ENCODE data around the gene NF1.

The NF1 gene

DNA sequence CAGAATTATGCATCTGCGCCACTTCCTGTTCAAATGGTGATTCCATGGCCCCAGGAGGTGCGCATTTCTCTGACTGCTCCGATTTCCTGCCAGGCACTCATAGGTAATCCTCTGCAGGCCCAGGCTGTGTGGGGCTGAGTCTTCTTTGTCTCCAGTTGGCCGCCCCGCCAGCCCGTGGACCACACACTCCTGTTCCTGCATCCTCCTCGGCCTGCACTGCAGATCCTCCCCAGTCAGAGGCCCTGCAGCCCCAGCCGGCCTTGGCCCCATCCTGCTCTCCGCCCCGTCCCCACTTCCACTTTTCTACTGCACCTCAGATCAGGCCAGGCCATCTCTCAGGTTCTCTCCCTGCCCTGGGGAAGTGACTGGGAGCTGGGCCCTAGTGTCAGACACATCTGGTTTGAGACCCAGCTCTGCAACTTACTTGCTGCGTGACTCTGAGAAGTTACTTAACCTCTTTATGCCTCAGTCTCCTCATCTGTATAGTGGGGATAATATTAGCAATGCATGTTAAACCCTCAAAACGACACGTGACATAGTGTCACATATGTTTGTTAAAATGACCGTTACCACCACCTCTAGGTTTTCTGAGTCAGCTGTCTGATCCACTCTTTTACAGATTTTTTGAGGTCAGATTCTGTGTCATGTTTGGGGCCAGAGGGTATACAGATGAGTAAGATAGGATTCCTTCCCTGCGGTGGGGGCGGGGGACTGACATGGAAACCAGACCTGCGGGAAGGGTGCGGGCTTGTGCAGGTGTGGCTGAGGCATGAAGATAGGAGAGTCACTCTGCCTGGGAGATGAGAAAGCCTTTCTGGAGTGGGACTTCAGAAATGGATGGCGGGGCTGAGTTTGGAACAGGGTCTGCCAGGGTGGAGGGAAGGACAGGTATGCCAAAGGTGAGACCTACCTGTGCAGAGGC, 309.5 kb downstream of the NF1 start:
- H3K9me3 ChIP-seq (ENCODE audit: control insufficient read depth, low read length): no peaks in the 10 kb centered on the region
- H3K36me3 ChIP-seq (ENCODE audit: control insufficient read depth in 1 of 2, insufficient read depth in 2 of 2, low read depth in 1 of 2, low read length in 2 of 2): no peaks in the 10 kb centered on the region
- no peak overlapping the region for H2BK15ac ChIP-seq (ENCODE audit: low read depth, poor library complexity, severe bottlenecking)
- no peak overlapping the region for H3K18ac ChIP-seq (ENCODE audit: low read depth in 1 of 2, low read length in 2 of 2)
- H3K27ac ChIP-seq (ENCODE audit: low read length, poor library complexity, severe bottlenecking): no peak overlapping the region
- H3K4me2 ChIP-seq (ENCODE audit: low read length, poor library complexity, severe bottlenecking): no peak overlapping the region
- peak overlapping the region; percentile 36 for H4K8ac ChIP-seq (ENCODE audit: low read length)
- no peak overlapping the region for H2AFZ ChIP-seq (ENCODE audit: low read depth, low read length)
- no peaks in the 10 kb centered on the region for H3K79me1 ChIP-seq (replicated peaks; ENCODE audit: low read length, poor library complexity, severe bottlenecking)
- no peak overlapping the region for H4K91ac ChIP-seq (ENCODE audit: low read length)
- no peak overlapping the region for H3K4me3 ChIP-seq (ENCODE audit: insufficient read depth in 1 of 2, low read depth in 1 of 2, low read length in 2 of 2)
- H3K9ac ChIP-seq (ENCODE audit: low read length): no peak overlapping the region
- H2BK12ac ChIP-seq (ENCODE audit: low read length in 2 of 2): no peak overlapping the region
- no peak overlapping the region for H2AK5ac ChIP-seq (ENCODE audit: low read length, severe bottlenecking)
- H3K23ac ChIP-seq (ENCODE audit: low read length in 2 of 2): no peak overlapping the region
- WGBS: 90% methylated on average over 19 of the region's 19 CpGs
- DNase-seq: no peak
- H3K4ac ChIP-seq (ENCODE audit: low read depth in 1 of 2, low read length in 2 of 2): no peak overlapping the region
- peak overlapping the region in 1 of 2 experiments; percentile 38 for H3K14ac ChIP-seq (ENCODE audit: low read length in 2 of 2)
- H3K4me1 ChIP-seq (ENCODE audit: control insufficient read depth, insufficient read depth, low read depth, low read length): no peaks in the 10 kb centered on the region
- H2BK120ac ChIP-seq (ENCODE audit: low read depth, low read length): no peak overlapping the region
- H3K27me3 ChIP-seq (ENCODE audit: control insufficient read depth in 1 of 2, insufficient read depth in 1 of 2, low read length in 2 of 2): peaks cover 40 to 56% of the 10 kb centered on the region in 2 experiments
- H2BK5ac ChIP-seq (ENCODE audit: low read depth, low read length, poor library complexity, severe bottlenecking): no peak overlapping the region

DNA sequence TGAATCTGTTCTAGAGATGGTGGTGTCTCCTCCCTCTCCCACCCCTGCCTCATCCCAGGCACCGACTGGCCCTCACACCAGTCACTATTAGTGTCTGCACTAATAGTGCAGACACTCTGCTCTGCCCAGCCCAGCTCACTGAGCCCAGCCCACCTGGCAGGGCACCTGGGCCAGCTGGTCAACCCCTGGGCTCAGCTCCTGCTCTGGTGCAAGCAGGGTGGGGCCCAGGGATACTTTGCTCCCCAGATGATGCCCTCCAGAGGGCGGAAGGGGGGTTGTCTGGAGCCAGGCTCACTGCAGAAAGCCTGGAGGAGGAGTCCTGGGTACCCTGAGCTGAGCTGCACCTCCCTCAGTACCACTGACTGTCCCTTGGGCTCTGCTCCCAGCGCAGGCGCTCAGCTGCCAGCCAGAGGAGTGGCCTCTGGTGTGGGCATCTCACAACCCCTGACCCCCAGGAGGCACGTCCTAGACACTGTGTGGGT, 311.2 kb downstream of the NF1 start:
- Histone ChIP-seq H2AFZ (ENCODE audit: low read depth, low read length) (no peak overlapping the region), H3K27ac (ENCODE audit: low read length, poor library complexity, severe bottlenecking) (no peak overlapping the region), H3K9me3 (ENCODE audit: control insufficient read depth, low read length) (no peaks in the 10 kb centered on the region), H3K79me1 (replicated peaks; ENCODE audit: low read length, poor library complexity, severe bottlenecking) (no peaks in the 10 kb centered on the region), H4K91ac (ENCODE audit: low read length) (no peak overlapping the region), H3K4ac (ENCODE audit: low read depth in 1 of 2, low read length in 2 of 2) (no peak overlapping the region), H3K14ac (ENCODE audit: low read length in 2 of 2) (peak overlapping the region in 1 of 2 experiments; percentile 71), H3K4me1 (ENCODE audit: control insufficient read depth, insufficient read depth, low read depth, low read length) (no peaks in the 10 kb centered on the region), H2BK15ac (ENCODE audit: low read depth, poor library complexity, severe bottlenecking) (no peak overlapping the region), H4K8ac (ENCODE audit: low read length) (no peak overlapping the region), H3K9ac (ENCODE audit: low read length) (no peak overlapping the region), H3K18ac (ENCODE audit: low read depth in 1 of 2, low read length in 2 of 2) (no peak overlapping the region), H3K27me3 (ENCODE audit: control insufficient read depth in 1 of 2, insufficient read depth in 1 of 2, low read length in 2 of 2) (peaks cover 39 to 56% of the 10 kb centered on the region in 2 experiments), H2BK12ac (ENCODE audit: low read length in 2 of 2) (no peak overlapping the region), H2AK5ac (ENCODE audit: low read length, severe bottlenecking) (no peak overlapping the region), H3K4me3 (ENCODE audit: insufficient read depth in 1 of 2, low read depth in 1 of 2, low read length in 2 of 2) (no peak overlapping the region), H3K23ac (ENCODE audit: low read length in 2 of 2) (no peak overlapping the region), H3K36me3 (ENCODE audit: control insufficient read depth in 1 of 2, insufficient read depth in 2 of 2, low read depth in 1 of 2, low read length in 2 of 2) (no peaks in the 10 kb centered on the region), H3K4me2 (ENCODE audit: low read length, poor library complexity, severe bottlenecking) (no peak overlapping the region), H2BK5ac (ENCODE audit: low read depth, low read length, poor library complexity, severe bottlenecking) (no peak overlapping the region), H2BK120ac (ENCODE audit: low read depth, low read length) (no peak overlapping the region)
- no peak for DNase-seq
- 66% methylated on average over 5 of the region's 5 CpGs for WGBS

DNA sequence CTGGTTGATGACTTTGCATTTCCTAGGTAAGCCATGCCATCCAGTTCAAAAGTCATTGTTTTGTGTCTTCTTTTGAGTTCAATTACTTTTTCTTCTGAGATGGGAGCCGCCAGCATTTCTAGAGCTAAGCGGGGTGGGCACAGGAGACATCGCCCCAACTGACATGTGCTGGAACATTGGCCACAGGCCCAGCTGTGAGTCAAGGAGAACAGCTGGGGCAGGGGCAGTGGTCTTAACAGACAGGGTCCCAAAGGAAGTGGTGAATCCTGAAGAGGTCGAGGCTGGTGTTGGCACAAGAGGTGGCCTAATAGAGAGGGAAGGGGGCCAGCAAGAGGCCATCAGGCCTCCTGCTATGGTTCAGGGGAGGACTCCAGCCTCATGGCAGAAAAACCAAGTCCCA, 313.8 kb downstream of the NF1 start:
- Histone ChIP-seq H3K14ac (ENCODE audit: low read length in 2 of 2) (no peak overlapping the region), H2AFZ (ENCODE audit: low read depth, low read length) (no peak overlapping the region), H3K4me1 (ENCODE audit: control insufficient read depth, insufficient read depth, low read depth, low read length) (no peaks in the 10 kb centered on the region), H3K18ac (ENCODE audit: low read depth in 1 of 2, low read length in 2 of 2) (no peak overlapping the region), H3K4ac (ENCODE audit: low read depth in 1 of 2, low read length in 2 of 2) (no peak overlapping the region), H2AK5ac (ENCODE audit: low read length, severe bottlenecking) (no peak overlapping the region), H3K27me3 (ENCODE audit: control insufficient read depth in 1 of 2, insufficient read depth in 1 of 2, low read length in 2 of 2) (peaks cover 43 to 66% of the 10 kb centered on the region in 2 experiments), H3K27ac (ENCODE audit: low read length, poor library complexity, severe bottlenecking) (no peak overlapping the region), H3K9me3 (ENCODE audit: control insufficient read depth, low read length) (no peaks in the 10 kb centered on the region), H3K79me1 (replicated peaks; ENCODE audit: low read length, poor library complexity, severe bottlenecking) (no peaks in the 10 kb centered on the region), H4K8ac (ENCODE audit: low read length) (no peak overlapping the region), H3K4me3 (ENCODE audit: insufficient read depth in 1 of 2, low read depth in 1 of 2, low read length in 2 of 2) (no peak overlapping the region), H3K23ac (ENCODE audit: low read length in 2 of 2) (peak overlapping the region in 1 of 2 experiments; percentile 18), H4K91ac (ENCODE audit: low read length) (no peak overlapping the region), H2BK5ac (ENCODE audit: low read depth, low read length, poor library complexity, severe bottlenecking) (no peak overlapping the region), H2BK15ac (ENCODE audit: low read depth, poor library complexity, severe bottlenecking) (no peak overlapping the region), H3K9ac (ENCODE audit: low read length) (no peak overlapping the region), H3K4me2 (ENCODE audit: low read length, poor library complexity, severe bottlenecking) (no peak overlapping the region), H2BK12ac (ENCODE audit: low read length in 2 of 2) (no peak overlapping the region), H3K36me3 (ENCODE audit: control insufficient read depth in 1 of 2, insufficient read depth in 2 of 2, low read depth in 1 of 2, low read length in 2 of 2) (no peaks in the 10 kb centered on the region), H2BK120ac (ENCODE audit: low read depth, low read length) (no peak overlapping the region)
- no peak for DNase-seq
- WGBS: 92% methylated on average over 4 of the region's 4 CpGs

DNA sequence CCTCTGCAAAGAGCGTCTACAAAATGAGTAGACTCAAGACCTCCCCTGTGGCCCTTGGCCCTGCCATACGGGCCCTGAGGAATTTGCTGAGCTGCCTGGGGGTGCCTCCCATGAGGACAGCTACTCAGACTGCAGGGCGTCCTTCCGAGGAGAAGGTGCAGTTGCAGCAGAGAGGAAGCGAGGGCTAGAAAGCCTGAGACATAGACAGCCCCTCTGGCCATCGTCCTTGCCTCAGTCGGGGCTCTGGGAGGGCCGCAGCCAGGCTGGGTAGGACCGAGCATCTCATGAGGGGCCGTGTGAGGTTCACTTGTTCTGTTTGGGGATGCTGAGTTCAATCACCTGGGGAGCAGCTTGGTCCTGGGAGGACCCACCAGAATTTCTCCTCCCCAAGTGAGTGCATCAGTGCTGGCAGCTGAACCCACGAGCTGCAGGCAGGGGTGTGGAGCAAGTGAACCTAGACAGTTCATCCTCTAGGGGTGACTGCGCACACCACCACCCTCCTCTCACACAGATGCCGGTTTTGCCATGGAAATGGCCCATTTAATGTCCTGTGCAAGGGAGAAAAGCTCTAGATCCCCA, 317.0 kb downstream of the NF1 start:
- H3K4ac ChIP-seq (ENCODE audit: low read depth in 1 of 2, low read length in 2 of 2): no peak overlapping the region
- no peak overlapping the region for H3K4me2 ChIP-seq (ENCODE audit: low read length, poor library complexity, severe bottlenecking)

More for the DNA sequence above, 317.0 kb downstream of the NF1 start:
- no peak overlapping the region for H2BK15ac ChIP-seq (ENCODE audit: low read depth, poor library complexity, severe bottlenecking)
- H3K79me1 ChIP-seq (replicated peaks; ENCODE audit: low read length, poor library complexity, severe bottlenecking): no peaks in the 10 kb centered on the region
- H2AFZ ChIP-seq (ENCODE audit: low read depth, low read length): no peak overlapping the region
- H2AK5ac ChIP-seq (ENCODE audit: low read length, severe bottlenecking): no peak overlapping the region
- WGBS: 82% methylated on average over 13 of the region's 13 CpGs
- H3K27me3 ChIP-seq (ENCODE audit: control insufficient read depth in 1 of 2, insufficient read depth in 1 of 2, low read length in 2 of 2): peaks cover 52 to 64% of the 10 kb centered on the region in 2 experiments
- no peak overlapping the region for H3K18ac ChIP-seq (ENCODE audit: low read depth in 1 of 2, low read length in 2 of 2)
- no peak overlapping the region for H3K23ac ChIP-seq (ENCODE audit: low read length in 2 of 2)
- no peak overlapping the region for H3K14ac ChIP-seq (ENCODE audit: low read length in 2 of 2)
- no peak for DNase-seq
- H2BK120ac ChIP-seq (ENCODE audit: low read depth, low read length): no peak overlapping the region
- H3K36me3 ChIP-seq (ENCODE audit: control insufficient read depth in 1 of 2, insufficient read depth in 2 of 2, low read depth in 1 of 2, low read length in 2 of 2): no peaks in the 10 kb centered on the region
- no peak overlapping the region for H4K8ac ChIP-seq (ENCODE audit: low read length)
- no peak overlapping the region for H2BK5ac ChIP-seq (ENCODE audit: low read depth, low read length, poor library complexity, severe bottlenecking)
- H3K27ac ChIP-seq (ENCODE audit: low read length, poor library complexity, severe bottlenecking): no peak overlapping the region
- H2BK12ac ChIP-seq (ENCODE audit: low read length in 2 of 2): no peak overlapping the region
- H3K9me3 ChIP-seq (ENCODE audit: control insufficient read depth, low read length): no peaks in the 10 kb centered on the region
- H3K4me1 ChIP-seq (ENCODE audit: control insufficient read depth, insufficient read depth, low read depth, low read length): no peaks in the 10 kb centered on the region
- no peak overlapping the region for H3K4me3 ChIP-seq (ENCODE audit: insufficient read depth in 1 of 2, low read depth in 1 of 2, low read length in 2 of 2)
- H3K9ac ChIP-seq (ENCODE audit: low read length): no peak overlapping the region
- H4K91ac ChIP-seq (ENCODE audit: low read length): no peak overlapping the region
